T-helper 9 cell (primary cell): ENCODE measurements around the gene FKBP5.
"Not testable (repeated sequence)": the region's sequence is repeated elsewhere in the genome, so short reads cannot be mapped to it uniquely, and the experiment has no call there.

ENCODE experiments used
- DNase-seq: peaks from one replicate; pipeline ENCODE4 v3.0.0-alpha.2; 2020

The FKBP5 gene

GRCh38 chr6:35607517-35608233 lies 81.0 kb downstream of the FKBP5 start:
- no peak for DNase-seq

DNA sequence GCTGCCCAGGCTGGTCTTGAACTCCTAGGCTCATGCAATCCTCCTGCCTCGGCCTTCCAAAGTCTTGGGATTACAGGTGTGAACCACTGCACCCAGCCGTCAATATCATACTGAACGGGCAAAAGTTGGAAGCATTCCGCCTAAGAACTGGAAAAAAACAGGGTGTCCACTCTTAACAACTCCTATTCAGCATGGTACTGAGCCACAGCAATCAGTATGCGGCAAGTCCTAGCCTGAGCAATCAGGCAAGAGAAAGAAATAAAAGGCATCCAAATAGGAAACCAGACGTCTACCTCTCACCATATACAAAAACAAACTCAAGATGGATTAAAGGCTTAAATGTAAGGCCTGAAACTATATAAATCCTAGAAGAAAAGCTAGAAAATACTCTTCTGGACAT lies 83.1 kb downstream of the FKBP5 start:
- DNase-seq: no peak

DNA sequence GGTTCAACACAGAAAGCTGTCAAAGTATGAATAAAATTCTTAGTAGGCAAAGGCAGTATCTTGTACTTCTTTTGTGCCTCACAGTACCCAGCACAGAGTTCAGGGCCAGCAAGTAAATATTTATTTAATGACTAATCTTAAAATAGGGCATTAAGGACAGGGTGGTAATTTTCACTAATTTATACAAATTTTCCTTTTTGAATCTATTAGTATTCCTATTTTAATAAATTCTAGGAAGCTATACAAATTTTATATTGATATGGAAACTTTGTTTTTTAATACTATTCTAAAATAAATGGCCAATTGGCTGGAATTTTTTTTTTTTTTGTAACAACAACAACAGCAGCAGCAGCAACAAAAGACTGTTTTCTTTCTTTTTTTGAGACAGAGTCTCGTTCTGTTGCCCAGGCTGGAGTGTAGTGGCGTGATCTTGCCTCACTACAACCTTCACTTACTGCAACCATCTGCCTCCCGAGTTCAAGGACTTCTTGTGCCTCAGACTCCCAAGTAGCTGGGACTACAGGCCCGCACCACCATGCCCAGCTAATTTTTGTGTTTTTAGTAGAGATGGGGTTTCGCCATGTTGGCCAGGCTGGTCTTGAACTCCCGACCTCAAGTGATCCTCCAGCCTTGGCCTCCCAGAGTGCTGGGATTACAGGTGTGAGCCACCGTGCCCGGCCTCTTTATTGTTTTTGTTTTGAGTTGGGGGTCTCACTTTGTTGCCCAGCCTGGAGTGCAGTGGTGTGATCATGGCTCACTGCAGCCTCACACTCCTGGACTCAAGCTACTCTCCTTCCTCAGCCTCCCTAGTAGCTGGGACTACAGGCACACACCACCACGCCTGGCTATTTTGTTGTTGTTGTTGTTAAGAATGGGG lies 85.2 kb downstream of the FKBP5 start:
- DNase-seq: no peak

DNA sequence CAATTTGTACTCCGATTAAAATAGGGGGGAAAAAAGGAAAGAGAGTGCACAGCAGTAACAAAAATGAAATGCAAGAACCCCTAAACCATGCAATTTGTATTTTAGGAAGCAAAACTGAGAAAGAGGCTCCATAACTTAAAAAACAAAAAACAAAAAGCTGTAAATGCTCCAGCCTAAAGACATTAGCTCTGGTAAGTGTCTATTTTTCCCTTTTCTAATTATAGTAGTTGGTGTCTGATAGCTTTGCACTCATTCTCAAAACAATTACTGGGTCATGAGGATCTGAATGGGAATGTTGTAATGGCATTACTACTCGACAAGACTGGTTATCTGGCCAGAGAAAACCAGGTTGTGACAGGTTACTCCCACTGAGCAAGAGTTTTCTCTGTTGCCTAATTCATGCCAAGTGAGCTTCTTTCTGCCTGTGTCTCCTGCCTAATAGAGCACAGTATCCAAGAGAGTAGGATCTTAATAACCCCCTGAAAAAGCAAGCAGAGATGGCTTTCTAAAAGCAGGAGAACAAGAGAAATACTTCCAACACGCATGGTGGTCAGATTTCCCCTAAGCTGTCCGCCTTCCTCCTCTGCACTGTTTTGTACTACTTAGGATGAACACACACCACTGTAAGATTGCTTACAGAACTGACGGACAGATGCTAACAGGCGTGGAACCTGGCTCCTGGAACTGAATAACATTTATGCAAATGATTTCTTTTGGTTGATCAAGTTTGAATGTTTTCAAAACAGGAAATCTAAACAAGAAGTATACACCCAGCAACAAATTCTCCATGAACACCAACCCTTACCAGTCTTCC lies 86.4 kb downstream of the FKBP5 start:
- DNase-seq: no peak

DNA sequence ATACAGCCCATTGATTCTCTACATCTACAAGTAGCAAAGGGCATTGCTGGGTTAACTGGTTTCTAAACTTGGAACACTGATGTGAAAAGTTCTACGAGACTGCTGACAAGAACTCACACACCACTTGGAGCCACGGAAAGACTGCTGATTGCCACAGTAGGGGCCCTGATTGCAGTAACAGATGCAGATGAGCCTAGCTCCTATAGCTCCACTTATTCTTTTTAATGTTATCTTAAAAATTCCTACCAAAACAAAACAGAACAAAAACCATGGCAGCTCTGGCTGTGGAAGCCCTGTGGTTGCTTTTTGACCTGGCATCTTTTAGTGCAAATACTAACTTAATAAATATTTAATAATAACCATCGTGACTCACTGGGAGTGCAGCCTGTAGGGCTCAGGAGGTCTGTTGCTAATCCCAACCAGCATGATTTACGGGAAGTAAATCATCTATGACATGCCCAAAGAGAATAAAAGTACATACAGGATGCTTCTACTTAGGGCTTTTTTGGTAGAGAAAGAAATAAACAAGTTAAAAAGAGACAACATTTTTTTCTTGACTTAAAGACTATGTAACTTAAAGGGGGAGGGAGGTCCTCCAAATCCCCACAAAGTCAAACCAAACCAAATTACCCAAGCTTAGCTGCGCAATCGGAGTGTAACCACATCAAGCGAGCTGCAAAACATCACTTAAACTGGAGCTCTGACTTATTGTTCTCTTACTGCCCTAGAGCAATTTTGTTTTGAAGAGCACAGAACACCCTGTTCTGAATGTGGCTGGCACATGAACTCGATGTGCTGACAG lies 87.2 kb downstream of the FKBP5 start:
- DNase-seq: peak; percentile 45

GRCh38 chr6:35600659-35601125 lies 88.0 kb downstream of the FKBP5 start:
- no peak for DNase-seq

DNA sequence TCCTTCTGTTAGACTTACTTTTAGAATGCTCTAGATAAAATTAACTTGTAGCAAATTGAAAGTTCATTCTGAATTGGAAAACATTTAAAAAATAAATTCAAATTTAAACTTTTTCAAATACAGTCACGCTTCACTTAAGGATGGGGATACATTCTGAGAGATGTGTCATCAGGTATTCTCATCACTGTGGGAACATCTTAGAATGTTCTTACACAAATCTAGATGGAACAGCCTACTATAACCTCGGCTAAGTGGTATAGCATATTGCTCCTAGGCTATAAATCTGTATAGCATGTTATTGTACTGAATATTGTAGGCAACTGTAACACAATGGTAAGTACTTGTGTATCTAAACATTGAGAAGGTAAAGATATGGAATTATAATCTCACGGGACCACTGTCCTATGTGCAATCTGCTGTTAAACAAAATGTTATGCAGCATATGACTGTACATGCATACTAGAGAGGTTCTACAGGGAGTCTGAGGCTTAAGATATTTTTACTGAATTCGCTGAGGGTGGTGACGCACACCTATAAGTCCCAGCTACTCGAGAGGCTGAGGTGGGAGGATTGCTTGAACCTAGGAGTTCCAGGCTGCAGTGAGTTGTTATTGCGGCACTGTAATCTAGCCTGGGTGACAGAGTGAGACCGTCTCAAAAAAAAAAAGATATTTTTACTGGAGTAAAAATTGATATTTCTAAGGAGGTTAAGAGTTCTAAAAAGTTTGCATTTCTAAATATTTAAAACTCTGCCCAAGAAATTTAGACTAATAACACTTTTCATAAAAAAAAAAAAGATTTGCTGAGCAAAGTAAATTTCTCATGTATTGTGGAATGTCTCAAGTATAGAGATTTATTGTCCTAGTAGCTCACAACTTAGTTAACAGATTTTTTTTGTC lies 88.7 kb downstream of the FKBP5 start:
- DNase-seq: no peak

- not testable (repeated sequence) for DNase-seq
These were observed 90.1 kb downstream of the FKBP5 start for GRCh38 chr6:35598621-35599020.

DNA sequence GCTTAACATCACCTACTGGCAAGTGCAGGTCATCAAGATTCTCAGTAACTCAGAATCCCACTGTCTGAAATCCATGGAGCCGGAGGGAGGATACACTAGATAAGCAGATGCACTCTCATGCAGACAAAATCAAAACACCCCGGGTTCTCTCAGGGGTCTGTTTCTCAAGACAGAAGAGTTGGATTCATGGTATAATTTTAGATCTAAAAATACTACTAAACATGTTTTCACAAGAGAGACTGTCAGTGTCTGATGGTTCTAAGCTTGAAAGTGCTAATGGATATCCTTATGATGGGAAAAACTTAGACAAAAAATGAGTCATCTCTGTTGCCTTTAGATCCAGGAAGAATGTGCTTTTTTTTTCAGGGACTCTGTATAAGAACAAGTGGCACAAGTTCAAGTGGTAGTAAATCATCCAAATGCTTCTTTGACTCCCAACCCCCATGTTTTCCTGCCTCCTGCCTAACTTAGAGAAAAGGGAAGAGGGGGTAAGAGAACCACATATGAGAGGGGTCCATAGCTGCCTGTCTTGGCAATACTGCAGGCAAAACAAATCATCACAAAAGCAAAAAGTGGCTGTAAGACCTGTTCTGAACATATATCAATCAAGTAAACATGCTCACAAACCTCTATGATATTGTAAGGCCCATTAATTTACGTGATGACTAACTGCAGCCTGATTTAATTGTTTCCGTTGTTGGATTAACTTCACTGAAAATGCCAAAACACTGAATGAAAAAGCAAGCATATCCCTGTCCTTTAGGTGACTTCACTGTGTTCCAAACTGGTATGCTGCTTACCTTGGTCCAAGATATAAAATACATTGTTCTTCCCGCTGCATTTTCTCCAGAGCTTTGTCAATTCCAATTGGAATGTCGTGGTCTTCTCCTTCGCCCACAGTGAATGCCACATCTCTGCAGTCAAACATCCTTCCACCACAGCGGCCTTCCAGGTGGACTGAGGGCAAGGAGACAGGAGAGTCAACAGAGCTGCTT lies 92.0 kb downstream of the FKBP5 start:
- DNase-seq: no peak

GRCh38 chr6:35594503-35595186 lies 94.1 kb downstream of the FKBP5 start:
- DNase-seq: no peak

- no peak for DNase-seq
These were observed 96.5 kb downstream of the FKBP5 start for GRCh38 chr6:35592178-35592577.

DNA sequence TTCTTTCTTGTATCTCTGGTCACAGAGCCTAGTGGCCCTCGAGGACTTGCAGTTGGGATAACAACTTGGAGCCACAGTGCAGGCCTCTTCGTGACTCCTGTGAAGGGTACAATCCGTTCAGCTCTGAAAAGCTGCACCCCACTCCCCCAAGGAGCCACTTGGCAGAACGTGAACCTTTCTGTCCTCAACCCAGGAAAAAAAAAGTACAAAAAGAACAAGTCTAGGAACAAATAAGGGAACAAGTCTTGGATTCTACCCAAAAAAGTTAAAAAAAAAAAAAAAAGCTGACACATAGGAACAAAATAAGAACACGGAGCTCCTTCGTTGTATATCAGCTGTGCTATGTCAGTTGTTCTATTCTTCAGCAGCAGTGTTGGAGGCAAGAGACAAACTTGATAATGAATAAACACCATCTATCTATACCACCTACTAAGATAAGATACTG lies 98.1 kb downstream of the FKBP5 start:
- DNase-seq: no peak

GRCh38 chr6:35589904-35590303 lies 98.8 kb downstream of the FKBP5 start:
- DNase-seq: no peak

- DNase-seq: no peak
These were observed 99.4 kb downstream of the FKBP5 start for GRCh38 chr6:35589201-35589739.

GRCh38 chr6:35587167-35587566 lies 101.5 kb downstream of the FKBP5 start:
- no peak for DNase-seq

GRCh38 chr6:35586542-35586941 lies 102.2 kb downstream of the FKBP5 start:
- no peak for DNase-seq

GRCh38 chr6:35585658-35586057 lies 103.1 kb downstream of the FKBP5 start:
- no peak for DNase-seq

- peak; percentile 65 for DNase-seq
These were observed 104.6 kb downstream of the FKBP5 start for GRCh38 chr6:35583893-35584688.
